IMR-90 (cell line): ENCODE measurements around the gene ANK3. TPM values are rescaled to one million over a fixed set of nuclear protein-coding genes. Genes with fewer than 3 reads are reported as not detected.
A peak's percentile ranks its signal among the peaks of the same experiment; 100 is the strongest.

ENCODE experiments used
- ATAC-seq: fragments of 200-7000 bp; cut with Tn5 transposase; 2 replicates; pipeline ENCODE4 v1.9.1; 2020; ENCODE audit warnings: low read depth, mild to moderate bottlenecking, moderate library complexity
- BruUV-seq: library from RNA; stranded (reverse); fragments of 400-500 nt; replicated peaks from 2 replicates; lab custom pipeline; 2021; lab: Mats Ljungman, UMichigan
- CTCF ChIA-PET: fragments of 300-600 bp; formaldehyde crosslinking; extraction: SDS; loops from one replicate; lab custom pipeline; 2021; ENCODE audit warnings: antibody characterized with exemption; lab: Yijun Ruan, JAX
- POLR2A ChIA-PET: fragments of 300-600 bp; sonication (Branson Sonifier 250); formaldehyde crosslinking; loops from one replicate; lab custom pipeline; 2022; ENCODE audit warnings: antibody characterized with exemption; ENCODE audit not compliant: unreplicated experiment; lab: Charles Lee
- DNase-seq: peaks from one replicate; pipeline ENCODE4 v3.0.0; 2013
- H2AFZ ChIP-seq: replicated peaks from 2 replicates; pipeline ENCODE3; 2013; ENCODE audit warnings: low read length, mild to moderate bottlenecking; ENCODE audit not compliant: poor library complexity
- H2AK5ac ChIP-seq: 2 replicates; pipeline ENCODE4 v1.6.1; 2013; ENCODE audit warnings: low read depth, low read length, inconsistent platforms
- H2AK9ac ChIP-seq: replicated peaks from 2 replicates; pipeline ENCODE3; 2013; ENCODE audit warnings: mild to moderate bottlenecking, low read depth, low read length, moderate library complexity; ENCODE audit not compliant: poor library complexity
- H2BK120ac ChIP-seq: 2 replicates; pipeline ENCODE4 v1.6.1; 2013; ENCODE audit warnings: low read depth, low read length, inconsistent platforms
- H2BK15ac ChIP-seq: 3 replicates; pipeline ENCODE4 v1.6.1; 2013; ENCODE audit warnings: low read depth, low read length, inconsistent platforms
- H2BK20ac ChIP-seq: 2 replicates; pipeline ENCODE4 v1.6.1; 2013; ENCODE audit warnings: low read depth, mild to moderate bottlenecking, inconsistent platforms, low read length, moderate library complexity
- H2BK5ac ChIP-seq: 2 replicates; pipeline ENCODE4 v1.6.1; 2013; ENCODE audit warnings: mild to moderate bottlenecking, low read depth, low read length, inconsistent platforms; ENCODE audit not compliant: poor library complexity, severe bottlenecking
- H3K14ac ChIP-seq: replicated peaks from 2 replicates; pipeline ENCODE4 v1.6.1; 2013; ENCODE audit warnings: low read depth, low read length, inconsistent platforms
- H3K18ac ChIP-seq: 2 replicates; pipeline ENCODE4 v1.6.1; 2013; ENCODE audit warnings: low read depth, low read length, control low read depth
- H3K23ac ChIP-seq: 2 replicates; pipeline ENCODE4 v1.6.1; 2013; ENCODE audit warnings: low read depth, low read length, inconsistent platforms
- H3K27ac ChIP-seq: 2 replicates; pipeline ENCODE4 v1.5.1; 2013; ENCODE audit warnings: mild to moderate bottlenecking, control low read depth, low read length; ENCODE audit not compliant: insufficient read depth
- H3K27me3 ChIP-seq: 2 replicates; pipeline ENCODE4 v1.6.1; 2013; ENCODE audit warnings: low read length; ENCODE audit not compliant: control insufficient read depth, insufficient read depth
- H3K36me3 ChIP-seq: 2 replicates; pipeline ENCODE4 v1.6.1; 2013; ENCODE audit warnings: low read length, mixed read lengths; ENCODE audit not compliant: control insufficient read depth, insufficient read depth
- H3K4ac ChIP-seq: 2 replicates; pipeline ENCODE4 v1.6.1; 2013; ENCODE audit warnings: low read depth, low read length, inconsistent platforms
- H3K4me1 ChIP-seq: 2 replicates; pipeline ENCODE4 v1.6.1; 2013; ENCODE audit warnings: low read length, mixed read lengths; ENCODE audit not compliant: control insufficient read depth, insufficient read depth
- H3K4me2 ChIP-seq: 2 replicates; pipeline ENCODE4 v1.6.1; 2013; ENCODE audit warnings: low read depth, mild to moderate bottlenecking, control low read depth, low read length, moderate library complexity
- H3K4me3 ChIP-seq: 2 replicates; pipeline ENCODE4 v1.5.1; 2013; ENCODE audit warnings: low read depth, mild to moderate bottlenecking, control low read depth, low read length, moderate library complexity; ENCODE audit not compliant: insufficient read depth
- H3K56ac ChIP-seq: 2 replicates; pipeline ENCODE4 v1.6.1; 2013; ENCODE audit warnings: low read length, inconsistent platforms; ENCODE audit not compliant: insufficient read depth; ENCODE audit errors: extremely low read depth
- H3K79me1 ChIP-seq, 2 experiments: 2 replicates each; pipeline ENCODE4 v1.6.1; 2013; ENCODE audit warnings: low read length in 2 of 2, inconsistent platforms in 1 of 2, low read depth in 1 of 2
- H3K9ac ChIP-seq: 2 replicates; pipeline ENCODE4 v1.6.1; 2013; ENCODE audit warnings: low read depth, low read length, control low read depth
- H3K9me1 ChIP-seq: 2 replicates; pipeline ENCODE4 v1.6.1; 2013; ENCODE audit warnings: low read length, inconsistent platforms; ENCODE audit not compliant: insufficient read depth
- H3K9me3 ChIP-seq: 2 replicates; pipeline ENCODE4 v1.6.1; 2013; ENCODE audit warnings: low read length; ENCODE audit not compliant: control insufficient read depth, insufficient read depth
- H4K20me1 ChIP-seq: 2 replicates; pipeline ENCODE4 v1.6.1; 2013; ENCODE audit warnings: low read length, inconsistent platforms; ENCODE audit not compliant: insufficient read depth
- H4K5ac ChIP-seq: 2 replicates; pipeline ENCODE4 v1.6.1; 2013; ENCODE audit warnings: mild to moderate bottlenecking, low read depth, low read length, control low read depth
- H4K8ac ChIP-seq, 2 experiments: 2 replicates each; pipeline ENCODE4 v1.6.1; 2013; ENCODE audit warnings: low read depth in 2 of 2, low read length in 2 of 2, control low read depth in 1 of 2, inconsistent platforms in 1 of 2
- H4K91ac ChIP-seq: 2 replicates; pipeline ENCODE4 v1.6.1; 2013; ENCODE audit warnings: low read depth, low read length, inconsistent platforms; ENCODE audit not compliant: insufficient read depth
- FOS ChIP-seq: fragments of 150-350 bp; IDR thresholded peaks from 2 replicates; pipeline ENCODE4 v1.6.1; 2016; ENCODE audit warnings: low read depth, low read length
- MAFK ChIP-seq: IDR thresholded peaks from 2 replicates; pipeline ENCODE4 v1.6.1; 2012; ENCODE audit warnings: low read depth, low read length, improper control_type of control experiment
- MAZ ChIP-seq: IDR thresholded peaks from 2 replicates; pipeline ENCODE4 v1.6.1; 2012; ENCODE audit warnings: low read depth, mild to moderate bottlenecking, low read length, improper control_type of control experiment, moderate library complexity, borderline replicate concordance
- USF2 ChIP-seq: fragments of 150-350 bp; IDR thresholded peaks from 2 replicates; pipeline ENCODE4 v1.6.1; 2017; ENCODE audit warnings: mild to moderate bottlenecking, antibody characterized with exemption, low read length, low read depth
- WGBS, 2 experiments: methylation state at CpG; one replicate each; pipeline versions ENCODE4 v1.1.5 to v1.1.7; 2013; ENCODE audit warnings: missing lambda C conversion rate in 2 of 2; ENCODE audit not compliant: insufficient read length in 1 of 2; ENCODE audit errors: extremely low coverage in 2 of 2; 5-methylcytosine and 5-hydroxymethylcytosine counted together
- dilution Hi-C: fragments of 300-500 bp; cut with HindIII; formaldehyde crosslinking; loops from one replicate; pipeline ENCODE4 v1.14.3; 2018; ENCODE audit warnings: low sequenced_read_pairs; ENCODE audit not compliant: unreplicated experiment
- in situ Hi-C: fragments of 300-500 bp; cut with MboI; formaldehyde crosslinking; loops from 3 replicates; pipeline ENCODE4 v1.14.3; 2019; ENCODE audit warnings: low sequenced_read_pairs, inconsistent platforms, mixed read lengths
- intact Hi-C: fragments of 100-400 bp; cut with micrococcal nuclease; formaldehyde crosslinking; loops from 2 replicates; pipeline ENCODE4 v1.10.0; 2022
- polyA plus RNA-seq, 3 experiments: library from polyadenylated mRNA; depleted of rRNA; stranded (reverse); fragments of >200 nt; gene quantifications; 2 replicates each; pipeline ENCODE4 v1.2.3, GENCODE V29; 2012; ENCODE audit warnings: low replicate concordance in 1 of 3
- total RNA-seq: library from RNA; depleted of rRNA; stranded (reverse); fragments of >200 nt; gene quantifications from 2 replicates; pipeline ENCODE4 v1.2.3, GENCODE V29; 2012

The ANK3 gene
- total and polyA plus RNA-seq, 2 of the 4 experiments (the other 2 are of a cell fraction) = 0.63 to 1.8 TPM

GRCh38 chr10:60175441-60175971 is 214.2 kb downstream of the ANK3 start:
- Histone ChIP-seq H3K23ac (no peak overlapping the region), H3K27me3 (no peaks in the 10 kb centered on the region), H2AK9ac (no peak overlapping the region), H3K4me2 (no peak overlapping the region), H2BK120ac (no peak overlapping the region), H2AFZ (no peak overlapping the region), H4K8ac (no peak overlapping the region), H3K9ac (no peak overlapping the region), H3K4ac (no peak overlapping the region), H2BK5ac (no peak overlapping the region), H3K4me1 (peaks cover 2% of the 10 kb centered on the region; the same call in 1 of the 2 replicates), H2AK5ac (no peak overlapping the region), H2BK20ac (no peak overlapping the region), H3K79me1 (no peaks in the 10 kb centered on the region), H2BK15ac (no peak overlapping the region), H3K4me3 (no peak overlapping the region), H4K5ac (no peak overlapping the region), H3K14ac (no peak overlapping the region), H3K36me3 (no peaks in the 10 kb centered on the region), H4K91ac (no peak overlapping the region), H3K18ac (no peak overlapping the region), H3K27ac (no peak overlapping the region), H4K20me1 (no peaks in the 10 kb centered on the region), H3K9me1 (no peaks in the 10 kb centered on the region), H3K56ac (no peak overlapping the region), H3K9me3 (no peaks in the 10 kb centered on the region)
- CTCF ChIA-PET = no interaction called here
- ATAC-seq (peak; percentile 59), DNase-seq (peak; percentile 12)
- dilution Hi-C loops = no loop called here
- TF ChIP-seq MAFK (no peak), FOS (no peak), MAZ (no peak), USF2 (no peak)
- BruUV-seq = no TSS peak
- intact Hi-C loops = no loop called here
- no CpG with 5 or more reads among the region's 4 CpGs for WGBS, 2 experiments
- POLR2A ChIA-PET = no interaction called here
- in situ Hi-C loops = no loop called here
